Liver (tissue), 9 donors: Measurements from ENCODE around the gene SMC6. TPM values are rescaled to one million over a fixed set of nuclear protein-coding genes. Genes with fewer than 3 reads are reported as not detected.

Source experiments
- DNase-seq: peaks from one replicate; pipeline ENCODE4 v3.0.0-alpha.2; 2017; ENCODE audit warnings: low spot score
- H3K27ac ChIP-seq, 2 donors: one replicate each; pipeline ENCODE4 v1.7.0; 2013; ENCODE audit warnings: inconsistent platforms in 2 of 2, low read length in 2 of 2, control low read depth in 1 of 2, low read depth in 1 of 2, mild to moderate bottlenecking in 1 of 2
- H3K27me3 ChIP-seq, 4 donors: one replicate each; pipeline versions ENCODE4 v1.6.1 to v1.7.0; 2013; ENCODE audit warnings: low read length in 3 of 4, inconsistent platforms in 1 of 4, mild to moderate bottlenecking in 1 of 4, moderate library complexity in 1 of 4; ENCODE audit not compliant: control insufficient read depth in 4 of 4, insufficient read depth in 4 of 4
- H3K36me3 ChIP-seq, 4 donors: one replicate each; pipeline versions ENCODE4 v1.6.1 to v1.7.0; 2013; ENCODE audit warnings: low read length in 3 of 4, mild to moderate bottlenecking in 3 of 4, low read depth in 1 of 4, moderate library complexity in 1 of 4; ENCODE audit not compliant: control insufficient read depth in 4 of 4, insufficient read depth in 3 of 4
- H3K4me1 ChIP-seq, 4 donors: one replicate each; pipeline versions ENCODE4 v1.6.1 to v1.7.0; 2013; ENCODE audit warnings: low read length in 3 of 4, mild to moderate bottlenecking in 3 of 4, moderate library complexity in 1 of 4; ENCODE audit not compliant: control insufficient read depth in 4 of 4, insufficient read depth in 4 of 4
- H3K4me3 ChIP-seq, 3 donors: one replicate each; pipeline versions ENCODE4 v1.6.1 to v1.7.0; 2013; ENCODE audit warnings: low read length in 3 of 3, control low read depth in 1 of 3, low read depth in 1 of 3, mild to moderate bottlenecking in 1 of 3
- H3K9ac ChIP-seq, 2 donors: one replicate each; pipeline ENCODE4 v1.7.0; 2013; ENCODE audit warnings: low read length in 2 of 2, mild to moderate bottlenecking in 2 of 2, moderate library complexity in 2 of 2, control low read depth in 1 of 2, low read depth in 1 of 2
- H3K9me3 ChIP-seq, 4 donors: one replicate each; pipeline versions ENCODE4 v1.6.1 to v1.7.0; 2013; ENCODE audit warnings: low read length in 3 of 4; ENCODE audit not compliant: control insufficient read depth in 4 of 4
- EGR1 ChIP-seq, 2 donors: IDR thresholded peaks; 2 replicates each; pipeline ENCODE4 v1.6.1; 2016 to 2018; ENCODE audit warnings: antibody characterized with exemption in 2 of 2, low read depth in 2 of 2
- FOXA1 ChIP-seq: IDR thresholded peaks from 2 replicates; pipeline ENCODE4 v1.6.1; 2016; ENCODE audit warnings: antibody characterized with exemption
- FOXA2 ChIP-seq: IDR thresholded peaks from 2 replicates; pipeline ENCODE4 v1.6.1; 2016; ENCODE audit warnings: antibody characterized with exemption
- GABPA ChIP-seq, 2 donors: IDR thresholded peaks in 1 of 2; conservative IDR thresholded peaks in 1 of 2; 2 replicates each; pipeline ENCODE4 v1.6.1; 2016; ENCODE audit warnings: antibody characterized with exemption in 2 of 2, mild to moderate bottlenecking in 1 of 2, moderate library complexity in 1 of 2
- HNF4G ChIP-seq: IDR thresholded peaks from 2 replicates; pipeline ENCODE4 v1.6.1; 2016; ENCODE audit warnings: antibody characterized with exemption
- JUND ChIP-seq, 2 donors: IDR thresholded peaks; 2 replicates each; pipeline ENCODE4 v1.6.1; 2016; ENCODE audit warnings: antibody characterized with exemption in 2 of 2
- NR2F2 ChIP-seq: IDR thresholded peaks from 2 replicates; pipeline ENCODE4 v1.6.1; 2016; ENCODE audit warnings: antibody characterized with exemption
- RAD21 ChIP-seq, 2 donors: IDR thresholded peaks; 2 replicates each; pipeline ENCODE4 v1.6.1; 2016; ENCODE audit warnings: antibody characterized with exemption in 2 of 2, mild to moderate bottlenecking in 2 of 2
- RXRA ChIP-seq, 2 donors: IDR thresholded peaks; 2 replicates each; pipeline ENCODE4 v1.6.1; 2017 to 2018; ENCODE audit warnings: antibody characterized with exemption in 2 of 2, mild to moderate bottlenecking in 1 of 2
- SP1 ChIP-seq: IDR thresholded peaks from 2 replicates; pipeline ENCODE4 v1.6.1; 2018; ENCODE audit warnings: antibody characterized with exemption, mild to moderate bottlenecking
- TAF1 ChIP-seq: conservative IDR thresholded peaks from 2 replicates; pipeline ENCODE4 v1.6.1; 2016; ENCODE audit warnings: antibody characterized with exemption, mild to moderate bottlenecking
- YY1 ChIP-seq: IDR thresholded peaks from 2 replicates; pipeline ENCODE4 v1.6.1; 2016; ENCODE audit warnings: antibody characterized with exemption, mild to moderate bottlenecking
- WGBS: extraction: QIAGEN DNeasy Blood & Tissue Kit; methylation state at CpG from one replicate; pipeline ENCODE4 v1.1.7; 2013; 5-methylcytosine and 5-hydroxymethylcytosine counted together
- polyA plus RNA-seq, 2 donors: library from polyadenylated mRNA; stranded (reverse) in 1 of 2; unstranded in 1 of 2; fragments of 200-250 nt in 1 of 2; fragments of >200 nt in 1 of 2; fragmentation: Nextera tagmentation in 1 of 2; extraction: Ambion mirVana in 1 of 2; gene quantifications; one replicate each; pipeline versions ENCODE4 v1.2.1 to v1.2.3, GENCODE V29; 2013 to 2015
- total RNA-seq, 2 donors: library from RNA; depleted of rRNA; stranded (reverse); fragments of >200 nt; gene quantifications; one replicate each; pipeline ENCODE4 v1.2.3, GENCODE V29; 2014
- TF ChIP-seq, protein P1 (sequence below): IDR thresholded peaks from 2 replicates; pipeline ENCODE4 v1.6.1; 2016; ENCODE audit warnings: antibody characterized with exemption
- TF ChIP-seq, protein P2 (sequence below): IDR thresholded peaks from 2 replicates; pipeline ENCODE4 v1.6.1; 2016; ENCODE audit warnings: antibody characterized with exemption, mild to moderate bottlenecking
- TF ChIP-seq, protein P3 (sequence below): fragments of 150-350 bp; IDR thresholded peaks from 2 replicates; pipeline ENCODE4 v1.5.1; 2017; ENCODE audit warnings: improper control_type of control experiment, low read depth, low read length; ENCODE audit not compliant: missing input control
- TF ChIP-seq, protein P4 (sequence below): IDR thresholded peaks from 2 replicates; pipeline ENCODE4 v1.6.1; 2016; ENCODE audit warnings: antibody characterized with exemption
- donor health status: healthy.
- donor health status: healthy.
- donor health status: healthy.
- donor health status: healthy.
- donor health status: healthy.

Gene SMC6
- total and polyA plus RNA-seq, 4 donors = 2.6 to 22.3 (median 11.0) TPM

DNA sequence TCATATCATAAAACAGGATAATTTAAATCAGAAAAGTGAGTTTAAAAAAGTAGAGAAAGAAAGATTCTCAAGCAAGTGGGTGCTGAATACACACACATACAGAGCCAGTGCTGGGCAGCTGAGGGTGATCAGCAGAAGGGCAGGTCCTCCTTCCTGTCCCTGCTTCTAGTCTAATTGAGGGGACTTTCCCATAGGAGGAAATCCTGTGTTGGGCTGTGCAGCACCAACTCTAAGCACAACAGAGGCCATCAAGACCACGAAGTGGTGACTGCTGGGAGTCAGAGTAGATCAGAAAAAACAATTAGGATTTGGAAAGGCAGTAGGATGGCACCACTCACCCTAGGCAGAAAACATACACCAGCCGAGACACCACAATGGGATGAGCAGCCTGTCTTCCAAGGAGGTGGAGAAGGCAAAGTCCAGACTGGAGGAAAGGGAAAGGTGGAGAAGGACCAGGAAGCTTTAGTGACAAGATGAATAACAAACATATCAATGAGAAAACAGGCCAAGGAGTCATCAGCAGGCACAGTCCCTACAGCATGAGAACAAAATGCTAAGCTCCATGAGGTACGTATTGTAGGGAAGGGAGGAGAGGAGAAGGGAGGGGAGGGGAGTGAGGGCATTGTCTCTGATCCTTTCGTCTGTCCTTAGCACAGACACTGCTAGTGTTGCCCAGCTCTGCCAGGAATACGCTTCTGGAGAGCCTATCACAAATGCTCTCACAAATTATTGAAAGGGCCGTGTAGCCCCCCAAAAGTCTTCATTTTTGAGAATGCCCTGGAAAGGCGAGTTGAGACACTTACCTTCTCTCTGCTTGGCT, 45.9 kb upstream of the SMC6 start:
- H3K36me3 ChIP-seq = no peaks in the 10 kb centered on the region
- no peaks in the 10 kb centered on the region for H3K9me3 ChIP-seq
- H3K4me1 ChIP-seq = no peaks in the 10 kb centered on the region
- no peak overlapping the region for H3K27ac ChIP-seq
- no peak overlapping the region for H3K4me3 ChIP-seq
- no peak for DNase-seq
- H3K9ac ChIP-seq = no peak overlapping the region
- TF ChIP-seq, protein P1, sequence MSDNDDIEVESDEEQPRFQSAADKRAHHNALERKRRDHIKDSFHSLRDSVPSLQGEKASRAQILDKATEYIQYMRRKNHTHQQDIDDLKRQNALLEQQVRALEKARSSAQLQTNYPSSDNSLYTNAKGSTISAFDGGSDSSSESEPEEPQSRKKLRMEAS = no peak
- TF ChIP-seq YY1 (no peak), FOXA1 (no peak)
- no peaks in the 10 kb centered on the region for H3K27me3 ChIP-seq
- WGBS = 84% methylated on average over 7 of the region's 7 CpGs

DNA sequence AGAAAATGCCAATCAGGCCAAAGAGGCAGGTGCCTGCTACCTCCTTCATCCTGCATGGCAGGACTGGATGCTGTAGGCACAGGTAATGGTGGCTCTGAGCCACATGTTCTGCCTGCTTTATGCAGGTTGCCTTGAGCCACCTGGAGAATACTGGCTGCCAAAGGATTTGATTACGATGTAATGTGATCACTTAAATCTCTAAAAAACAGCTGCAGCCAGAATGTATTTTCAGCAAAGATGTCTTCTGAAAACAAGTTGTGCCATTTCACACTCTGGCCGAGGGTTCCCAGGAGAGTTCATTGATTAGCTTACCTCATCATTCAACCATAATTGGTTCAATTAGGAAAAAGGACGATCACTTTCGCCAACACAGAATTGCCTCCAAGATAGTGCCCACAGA, 44.7 kb upstream of the SMC6 start:
- no peak for DNase-seq
- H3K9ac ChIP-seq = no peak overlapping the region
- no peak overlapping the region for H3K4me3 ChIP-seq
- no peaks in the 10 kb centered on the region for H3K9me3 ChIP-seq
- H3K36me3 ChIP-seq = no peaks in the 10 kb centered on the region
- no peak overlapping the region for H3K27ac ChIP-seq
- H3K27me3 ChIP-seq = no peaks in the 10 kb centered on the region
- TF ChIP-seq GABPA (IDR thresholded peaks at IDR 0.05 in 1 of 2, conservative IDR thresholded peaks at IDR 0.05 in 1 of 2) = no peak
- TF ChIP-seq YY1 = no peak
- TF ChIP-seq SP1 = no peak
- no peak for TF ChIP-seq NR2F2
- TF ChIP-seq HNF4G = no peak
- TF ChIP-seq, protein P2, sequence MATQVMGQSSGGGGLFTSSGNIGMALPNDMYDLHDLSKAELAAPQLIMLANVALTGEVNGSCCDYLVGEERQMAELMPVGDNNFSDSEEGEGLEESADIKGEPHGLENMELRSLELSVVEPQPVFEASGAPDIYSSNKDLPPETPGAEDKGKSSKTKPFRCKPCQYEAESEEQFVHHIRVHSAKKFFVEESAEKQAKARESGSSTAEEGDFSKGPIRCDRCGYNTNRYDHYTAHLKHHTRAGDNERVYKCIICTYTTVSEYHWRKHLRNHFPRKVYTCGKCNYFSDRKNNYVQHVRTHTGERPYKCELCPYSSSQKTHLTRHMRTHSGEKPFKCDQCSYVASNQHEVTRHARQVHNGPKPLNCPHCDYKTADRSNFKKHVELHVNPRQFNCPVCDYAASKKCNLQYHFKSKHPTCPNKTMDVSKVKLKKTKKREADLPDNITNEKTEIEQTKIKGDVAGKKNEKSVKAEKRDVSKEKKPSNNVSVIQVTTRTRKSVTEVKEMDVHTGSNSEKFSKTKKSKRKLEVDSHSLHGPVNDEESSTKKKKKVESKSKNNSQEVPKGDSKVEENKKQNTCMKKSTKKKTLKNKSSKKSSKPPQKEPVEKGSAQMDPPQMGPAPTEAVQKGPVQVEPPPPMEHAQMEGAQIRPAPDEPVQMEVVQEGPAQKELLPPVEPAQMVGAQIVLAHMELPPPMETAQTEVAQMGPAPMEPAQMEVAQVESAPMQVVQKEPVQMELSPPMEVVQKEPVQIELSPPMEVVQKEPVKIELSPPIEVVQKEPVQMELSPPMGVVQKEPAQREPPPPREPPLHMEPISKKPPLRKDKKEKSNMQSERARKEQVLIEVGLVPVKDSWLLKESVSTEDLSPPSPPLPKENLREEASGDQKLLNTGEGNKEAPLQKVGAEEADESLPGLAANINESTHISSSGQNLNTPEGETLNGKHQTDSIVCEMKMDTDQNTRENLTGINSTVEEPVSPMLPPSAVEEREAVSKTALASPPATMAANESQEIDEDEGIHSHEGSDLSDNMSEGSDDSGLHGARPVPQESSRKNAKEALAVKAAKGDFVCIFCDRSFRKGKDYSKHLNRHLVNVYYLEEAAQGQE = no peak
- no peak for TF ChIP-seq RXRA (IDR thresholded peaks at IDR 0.05)
- no peak for TF ChIP-seq RAD21 (IDR thresholded peaks at IDR 0.05)
- H3K4me1 ChIP-seq = no peaks in the 10 kb centered on the region
- 90% methylated on average over 4 of the region's 4 CpGs for WGBS

DNA sequence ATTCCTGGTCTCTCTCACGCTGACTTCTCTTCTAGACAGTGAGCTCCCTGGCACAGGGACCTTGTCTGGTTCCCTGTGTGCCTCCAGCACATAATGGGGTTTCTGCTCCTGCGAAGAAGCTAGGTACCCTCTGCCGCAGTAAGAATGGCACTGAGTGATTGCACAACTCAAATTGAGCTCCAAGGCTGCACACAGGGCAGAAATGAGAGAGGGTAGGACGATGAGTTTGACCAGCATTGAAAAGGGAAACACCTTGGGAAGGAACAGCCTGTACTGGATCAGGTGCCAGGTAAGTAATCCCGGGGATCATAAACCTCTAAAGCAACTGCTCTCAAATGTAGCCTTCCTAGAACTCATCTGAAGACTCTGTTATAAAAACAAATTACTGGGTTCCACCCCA, 41.7 kb upstream of the SMC6 start:
- no peaks in the 10 kb centered on the region for H3K4me1 ChIP-seq
- H3K4me3 ChIP-seq = no peak overlapping the region
- no peaks in the 10 kb centered on the region for H3K27me3 ChIP-seq
- no peak overlapping the region for H3K9ac ChIP-seq
- H3K36me3 ChIP-seq = no peaks in the 10 kb centered on the region
- 83% methylated on average over 5 of the region's 5 CpGs for WGBS
- H3K9me3 ChIP-seq = no peaks in the 10 kb centered on the region
- TF ChIP-seq TAF1 = no peak
- no peak for TF ChIP-seq FOXA2
- TF ChIP-seq NR2F2 = no peak
- TF ChIP-seq, protein P3, sequence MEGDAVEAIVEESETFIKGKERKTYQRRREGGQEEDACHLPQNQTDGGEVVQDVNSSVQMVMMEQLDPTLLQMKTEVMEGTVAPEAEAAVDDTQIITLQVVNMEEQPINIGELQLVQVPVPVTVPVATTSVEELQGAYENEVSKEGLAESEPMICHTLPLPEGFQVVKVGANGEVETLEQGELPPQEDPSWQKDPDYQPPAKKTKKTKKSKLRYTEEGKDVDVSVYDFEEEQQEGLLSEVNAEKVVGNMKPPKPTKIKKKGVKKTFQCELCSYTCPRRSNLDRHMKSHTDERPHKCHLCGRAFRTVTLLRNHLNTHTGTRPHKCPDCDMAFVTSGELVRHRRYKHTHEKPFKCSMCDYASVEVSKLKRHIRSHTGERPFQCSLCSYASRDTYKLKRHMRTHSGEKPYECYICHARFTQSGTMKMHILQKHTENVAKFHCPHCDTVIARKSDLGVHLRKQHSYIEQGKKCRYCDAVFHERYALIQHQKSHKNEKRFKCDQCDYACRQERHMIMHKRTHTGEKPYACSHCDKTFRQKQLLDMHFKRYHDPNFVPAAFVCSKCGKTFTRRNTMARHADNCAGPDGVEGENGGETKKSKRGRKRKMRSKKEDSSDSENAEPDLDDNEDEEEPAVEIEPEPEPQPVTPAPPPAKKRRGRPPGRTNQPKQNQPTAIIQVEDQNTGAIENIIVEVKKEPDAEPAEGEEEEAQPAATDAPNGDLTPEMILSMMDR = no peak
- TF ChIP-seq EGR1 (IDR thresholded peaks at IDR 0.05; ENCODE audit: low read depth in 2 of 2) = no peak
- TF ChIP-seq FOXA1 = no peak
- TF ChIP-seq YY1 = no peak
- TF ChIP-seq JUND (IDR thresholded peaks at IDR 0.05) = no peak
- TF ChIP-seq RAD21 (IDR thresholded peaks at IDR 0.05) = no peak
- TF ChIP-seq, protein P4, sequence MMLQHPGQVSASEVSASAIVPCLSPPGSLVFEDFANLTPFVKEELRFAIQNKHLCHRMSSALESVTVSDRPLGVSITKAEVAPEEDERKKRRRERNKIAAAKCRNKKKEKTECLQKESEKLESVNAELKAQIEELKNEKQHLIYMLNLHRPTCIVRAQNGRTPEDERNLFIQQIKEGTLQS = no peak
- no peak for TF ChIP-seq HNF4G
- TF ChIP-seq, protein P2 = no peak
- no peak for TF ChIP-seq RXRA (IDR thresholded peaks at IDR 0.05)
- no peak for TF ChIP-seq GABPA (IDR thresholded peaks at IDR 0.05 in 1 of 2, conservative IDR thresholded peaks at IDR 0.05 in 1 of 2)
- TF ChIP-seq SP1 = no peak
- H3K27ac ChIP-seq = no peak overlapping the region
- no peak for DNase-seq
